Right lobe of liver (tissue), 6 donors: ENCODE measurements around the gene TDRD12. TPM values are rescaled to one million over a fixed set of nuclear protein-coding genes. Genes with fewer than 3 reads are reported as not detected.

Source experiments
- ATAC-seq, 4 donors: fragments of 200-7000 bp; cut with Tn5 transposase; one replicate each; pipeline ENCODE4 v1.9.1; 2020; ENCODE audit warnings: mild to moderate bottlenecking in 4 of 4, moderate library complexity in 4 of 4
- DNase-seq, 3 donors: peaks; one replicate each; pipeline ENCODE4 v3.0.0-alpha.2; 2020
- H3K27ac ChIP-seq, 3 donors: fragments of 200-600 bp; one replicate each; pipeline ENCODE4 v1.8.0; 2022
- H3K27me3 ChIP-seq, 2 donors: fragments of 200-600 bp; one replicate each; pipeline ENCODE4 v1.8.0; 2022
- H3K36me3 ChIP-seq, 4 donors: fragments of 200-600 bp; sonication (generic) in 1 of 4; one replicate each; pipeline versions ENCODE4 v1.5.1 to v1.8.0; 2017 to 2022; ENCODE audit warnings: control low read depth in 1 of 4
- H3K4me1 ChIP-seq, 4 donors: fragments of 200-600 bp; sonication (generic) in 1 of 4; one replicate each; pipeline versions ENCODE4 v1.5.1 to v1.8.0; 2017 to 2022; ENCODE audit warnings: control low read depth in 1 of 4
- H3K4me3 ChIP-seq, 3 donors: fragments of 200-600 bp; one replicate each; pipeline ENCODE4 v1.8.0; 2022
- H3K9me3 ChIP-seq, 4 donors: fragments of 200-600 bp; sonication (generic) in 1 of 4; one replicate each; pipeline versions ENCODE4 v1.5.1 to v1.8.0; 2017 to 2022; ENCODE audit warnings: control low read depth in 1 of 4
- CTCF ChIP-seq, 4 donors: fragments of 200-600 bp in 3 of 4; fragments of 450-650 bp in 1 of 4; IDR thresholded peaks; one replicate each; pipeline versions ENCODE4 v1.5.1 to v1.8.0; 2016 to 2022; ENCODE audit warnings: antibody characterized with exemption in 4 of 4, mild to moderate bottlenecking in 2 of 4
- POLR2A ChIP-seq: fragments of 450-650 bp; IDR thresholded peaks from one replicate; pipeline ENCODE4 v1.6.1; 2017; ENCODE audit warnings: antibody characterized with exemption, mild to moderate bottlenecking
- WGBS: methylation state at CpG from one replicate; pipeline ENCODE4 v1.1.6; 2018; ENCODE audit warnings: low coverage, low lambda C conversion rate; ENCODE audit not compliant: insufficient coverage; ENCODE audit errors: missing lambda C conversion rate; 5-methylcytosine and 5-hydroxymethylcytosine counted together
- intact Hi-C, 2 donors: fragments of 100-400 bp; cut with DNase I; formaldehyde crosslinking; loops; one replicate each; pipeline versions ENCODE4 v1.11.2 to v1.14.1; 2022
- total RNA-seq, 6 experiments: library from RNA; depleted of rRNA in 2 of 6; stranded (reverse); fragments of >200 nt in 2 of 6; fragmentation: NEBNext Ultra II Directional in 3 of 6; extraction: Animal tissue kit (Norgen Biotek cat#: 25700) in 3 of 6; gene quantifications; one replicate each; pipeline versions ENCODE4 v1.1.0 to v1.2.4, GENCODE V29; 2016 to 2023
- donor health status: DM: no; HTN: yes; CAD: no.
- donor health status: DM: no; HTN: no; CAD: no.
- donor health status: DM: no; HTN: no; CAD: no.
- donor health status: DM: no; HTN: yes; CAD: no.
- donor health status: DM: no; HTN: yes; CAD: no.

TDRD12 gene
- total RNA-seq, 6 experiments from 2014 or later: 0.17 TPM; not detected in 5

- Histone ChIP-seq H3K27me3 (no peaks in the 10 kb centered on the region), H3K4me1 (no peaks in the 10 kb centered on the region), H3K9me3 (no peaks in the 10 kb centered on the region), H3K4me3 (no peak overlapping the region), H3K36me3 (no peaks in the 10 kb centered on the region), H3K27ac (no peak overlapping the region)
- no peak for ATAC-seq
- TF ChIP-seq CTCF (IDR thresholded peaks at IDR 0.05) (no peak), POLR2A (no peak)
- DNase-seq: no peak
- 87% methylated on average over 10 of the region's 10 CpGs for WGBS
- intact Hi-C loops: no loop called here
These were observed 69.9 kb downstream of the TDRD12 start for GRCh38 chr19:32789429-32789828.

- WGBS: 83% methylated on average over 3 of the region's 4 CpGs
- H3K27me3 ChIP-seq: no peaks in the 10 kb centered on the region
- H3K9me3 ChIP-seq: no peaks in the 10 kb centered on the region
- H3K4me3 ChIP-seq: no peak overlapping the region
- DNase-seq: no peak
- H3K27ac ChIP-seq: no peak overlapping the region
- ATAC-seq: no peak
- H3K36me3 ChIP-seq: no peaks in the 10 kb centered on the region
- intact Hi-C loops: no loop called here
- no peaks in the 10 kb centered on the region for H3K4me1 ChIP-seq
- TF ChIP-seq CTCF (IDR thresholded peaks at IDR 0.05) (no peak), POLR2A (no peak)
These were observed 78.6 kb downstream of the TDRD12 start for GRCh38 chr19:32798201-32798600.

- no peak for ATAC-seq
These were observed 80.6 kb downstream of the TDRD12 start for GRCh38 chr19:32800191-32800590.

GRCh38 chr19:32800754-32801153 lies 81.2 kb downstream of the TDRD12 start:
- no peaks in the 10 kb centered on the region for H3K36me3 ChIP-seq
- no peak overlapping the region for H3K4me3 ChIP-seq
- TF ChIP-seq POLR2A (no peak), CTCF (IDR thresholded peaks at IDR 0.05) (no peak)
- no peak for DNase-seq
- intact Hi-C loops: no loop called here
- no peaks in the 10 kb centered on the region for H3K9me3 ChIP-seq
- no peaks in the 10 kb centered on the region for H3K4me1 ChIP-seq
- WGBS: 60% methylated on average over 4 of the region's 4 CpGs
- H3K27me3 ChIP-seq: no peaks in the 10 kb centered on the region
- H3K27ac ChIP-seq: no peak overlapping the region
- no peak for ATAC-seq

More at GRCh38 chr19:32800191-32800590, 80.6 kb downstream of the TDRD12 start:
- H3K27ac ChIP-seq: no peak overlapping the region
- DNase-seq: no peak
- no peak overlapping the region for H3K4me3 ChIP-seq
- no peaks in the 10 kb centered on the region for H3K36me3 ChIP-seq
- H3K4me1 ChIP-seq: no peaks in the 10 kb centered on the region
- H3K9me3 ChIP-seq: no peaks in the 10 kb centered on the region
- intact Hi-C loops: no loop called here
- H3K27me3 ChIP-seq: no peaks in the 10 kb centered on the region
- no peak for TF ChIP-seq POLR2A
- TF ChIP-seq CTCF (IDR thresholded peaks at IDR 0.05): no peak

GRCh38 chr19:32802840-32803239 lies 83.3 kb downstream of the TDRD12 start:
- Histone ChIP-seq H3K9me3 (no peaks in the 10 kb centered on the region), H3K4me1 (no peaks in the 10 kb centered on the region), H3K27ac (no peak overlapping the region), H3K4me3 (no peak overlapping the region), H3K27me3 (no peaks in the 10 kb centered on the region), H3K36me3 (no peaks in the 10 kb centered on the region)
- ATAC-seq (peak in 1 of 4 donors; percentile 22), DNase-seq (no peak)
- TF ChIP-seq CTCF (IDR thresholded peaks at IDR 0.05) (no peak), POLR2A (no peak)
- WGBS: 77% methylated on average over 5 of the region's 12 CpGs
- intact Hi-C loops: no loop called here
